HG03439 (cell line): ENCODE measurements around the gene GPX2.

Experiments
- ATAC-seq: cut with Tn5 transposase; IDR thresholded peaks from one replicate; pipeline ENCODE4 v1.9.1; 2021; ENCODE audit warnings: mild to moderate bottlenecking, moderate library complexity; ENCODE audit not compliant: unreplicated experiment

Gene GPX2

DNA sequence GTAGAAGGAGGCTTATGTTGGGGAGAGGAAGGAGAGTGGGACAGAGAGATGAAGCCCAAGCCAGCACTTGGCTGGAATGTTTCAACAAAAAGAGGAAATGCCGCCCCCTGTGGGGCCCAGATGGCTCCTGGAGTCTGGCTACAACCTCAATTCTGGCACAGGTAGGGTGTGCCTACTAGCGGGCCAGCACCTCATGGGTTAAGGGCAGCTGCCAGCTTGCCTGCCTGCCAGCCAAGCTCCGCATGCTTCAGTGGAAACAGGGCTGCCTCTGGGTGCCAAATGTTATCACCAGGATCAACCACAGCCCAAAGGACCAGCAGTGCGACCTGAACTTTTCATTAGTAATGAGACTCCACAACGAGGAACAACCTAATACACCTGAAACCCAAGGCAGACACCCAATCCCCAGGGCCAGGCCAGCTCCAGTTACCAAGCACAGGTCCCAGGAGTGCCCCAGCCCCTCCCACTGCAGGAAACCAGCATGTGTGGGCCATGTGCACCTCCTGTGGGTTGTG lies 18.3 kb upstream of the GPX2 start:
- no peak for ATAC-seq

GRCh38 chr14:64958743-64959142 lies 16.2 kb upstream of the GPX2 start:
- no peak for ATAC-seq

DNA sequence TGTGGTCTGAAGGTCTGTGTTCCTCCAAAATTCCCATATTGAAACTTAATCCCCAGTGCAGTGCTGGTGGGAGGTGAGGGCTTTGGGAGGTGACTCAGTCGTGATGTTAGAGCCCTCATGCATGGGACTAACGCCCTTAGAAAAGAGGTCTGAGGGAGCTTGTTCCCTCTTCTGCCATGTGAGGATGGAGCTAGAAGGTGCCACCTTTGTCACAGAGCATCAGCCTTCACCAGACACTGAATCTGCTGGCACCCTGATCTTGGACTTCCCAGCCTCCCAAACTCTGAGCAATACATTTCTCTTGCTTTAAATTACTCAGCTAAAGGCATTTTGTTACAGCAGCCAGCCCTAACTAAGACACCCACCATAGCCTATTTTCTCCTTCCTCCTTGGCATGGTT lies 15.7 kb upstream of the GPX2 start:
- ATAC-seq, result no peak

DNA sequence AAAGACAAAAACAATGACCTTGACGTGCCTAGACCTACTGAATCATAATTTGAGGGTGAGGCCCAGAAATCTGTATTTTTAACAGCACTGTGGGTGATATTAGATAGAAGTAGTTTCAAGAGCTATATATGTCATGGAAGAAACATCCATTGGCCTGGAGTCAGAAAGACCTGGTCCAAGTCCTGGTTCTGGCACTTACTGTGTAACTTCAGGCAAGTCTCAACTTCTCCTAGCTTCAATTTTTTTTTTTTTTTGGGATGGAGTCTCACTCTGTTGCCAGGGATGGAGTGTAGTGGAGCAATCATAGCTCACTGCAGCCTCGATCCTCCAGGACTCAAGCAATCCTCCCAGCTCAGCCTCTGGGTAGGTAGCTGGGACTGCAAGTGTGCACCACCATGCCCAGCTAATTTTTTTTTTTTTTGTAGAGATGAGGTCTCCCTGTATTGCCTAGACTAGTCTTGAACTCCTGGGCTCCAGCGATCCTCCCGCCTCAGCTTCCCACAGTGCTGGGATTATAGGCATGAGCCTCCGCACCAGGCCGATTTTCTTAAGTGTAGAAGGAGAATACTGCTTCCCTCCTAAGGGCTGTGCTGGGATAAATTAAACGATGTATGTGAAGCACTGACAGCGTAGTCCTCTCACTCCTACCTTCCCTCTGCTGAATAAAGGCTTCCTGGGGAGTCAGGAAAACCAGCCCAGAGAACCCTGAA lies 14.3 kb upstream of the GPX2 start:
- no peak for ATAC-seq

DNA sequence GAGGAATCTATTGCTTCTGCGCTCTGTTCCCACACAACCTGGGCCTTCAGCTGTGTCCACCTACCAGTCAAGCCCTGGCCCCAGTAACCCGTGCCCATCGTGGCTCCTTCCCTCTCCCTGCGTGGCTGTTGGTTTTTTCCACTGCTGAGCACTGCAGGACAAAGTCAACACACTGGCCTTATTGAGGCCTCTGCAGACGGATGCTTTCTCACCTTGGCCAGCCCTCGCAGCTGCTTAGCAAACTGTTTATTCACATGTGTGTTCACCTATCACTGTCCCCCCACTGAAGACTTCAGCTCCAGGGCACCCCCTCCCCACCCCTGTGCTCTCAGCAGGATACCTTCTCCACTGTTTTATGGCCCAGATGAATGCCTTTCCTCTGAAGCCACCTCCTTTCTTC lies 12.8 kb upstream of the GPX2 start:
- no peak for ATAC-seq

DNA sequence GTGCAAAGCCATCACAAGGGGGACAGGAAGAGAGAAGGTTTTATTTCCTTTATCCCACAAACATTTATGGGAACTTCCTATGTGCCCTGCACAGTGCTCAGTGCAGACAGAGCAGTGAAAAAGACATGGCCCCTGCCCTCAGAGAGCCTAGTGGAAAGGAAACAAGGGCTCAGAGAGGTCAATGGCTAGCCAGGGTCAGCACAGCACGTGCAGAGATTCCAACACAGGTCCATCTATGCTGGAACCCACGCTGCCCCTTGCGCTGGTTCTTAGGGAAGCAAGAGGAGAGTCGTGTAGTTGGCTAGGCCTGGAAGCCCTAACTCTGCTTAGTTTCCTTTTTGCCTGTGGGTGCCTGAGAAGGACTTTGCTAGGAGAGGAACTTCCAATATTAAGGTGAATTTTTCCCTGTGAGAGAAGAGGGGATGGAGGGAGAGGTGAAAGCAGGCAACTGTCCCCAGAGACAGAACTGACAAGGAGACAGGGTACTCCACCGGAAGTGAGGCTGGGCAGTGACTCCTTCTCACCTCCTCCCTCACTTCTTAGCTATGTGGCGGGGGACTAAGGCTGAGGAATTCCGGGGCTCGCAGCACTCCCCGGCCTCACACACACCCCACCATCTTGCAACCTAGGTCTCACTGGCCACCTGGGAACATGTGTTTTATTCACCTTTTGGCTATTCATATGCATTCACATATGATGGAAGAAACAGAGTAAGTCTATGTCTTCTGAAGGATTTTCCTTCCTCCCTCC lies 12.1 kb upstream of the GPX2 start:
- ATAC-seq, result no peak

GRCh38 chr14:64953661-64954060 lies 11.1 kb upstream of the GPX2 start:
- ATAC-seq, result no peak

GRCh38 chr14:64953310-64953654 lies 10.7 kb upstream of the GPX2 start:
- ATAC-seq, result no peak

- peak; percentile 52 for ATAC-seq
Measured at GRCh38 chr14:64952598-64953309, 10.2 kb upstream of the GPX2 start.

DNA sequence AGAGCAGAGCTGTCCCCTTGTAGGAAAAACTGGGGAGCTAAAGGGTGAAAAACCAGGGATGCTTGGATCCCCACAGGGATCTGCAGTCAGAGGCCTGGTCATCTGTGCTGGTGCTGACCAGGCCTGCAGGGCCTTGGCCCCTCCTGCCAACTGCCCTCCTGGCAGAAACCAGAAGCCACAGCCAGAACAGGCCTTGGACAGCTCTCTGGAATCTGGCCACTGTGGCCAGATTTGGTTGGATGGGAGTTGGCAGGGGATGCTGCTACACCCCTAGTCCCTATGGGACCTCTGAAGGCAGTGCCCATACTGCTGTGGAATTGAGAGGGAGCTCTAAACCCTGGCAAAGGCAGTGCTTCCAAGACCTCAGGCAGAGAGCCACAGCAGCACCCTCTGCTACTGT lies 9.2 kb upstream of the GPX2 start:
- no peak for ATAC-seq

DNA sequence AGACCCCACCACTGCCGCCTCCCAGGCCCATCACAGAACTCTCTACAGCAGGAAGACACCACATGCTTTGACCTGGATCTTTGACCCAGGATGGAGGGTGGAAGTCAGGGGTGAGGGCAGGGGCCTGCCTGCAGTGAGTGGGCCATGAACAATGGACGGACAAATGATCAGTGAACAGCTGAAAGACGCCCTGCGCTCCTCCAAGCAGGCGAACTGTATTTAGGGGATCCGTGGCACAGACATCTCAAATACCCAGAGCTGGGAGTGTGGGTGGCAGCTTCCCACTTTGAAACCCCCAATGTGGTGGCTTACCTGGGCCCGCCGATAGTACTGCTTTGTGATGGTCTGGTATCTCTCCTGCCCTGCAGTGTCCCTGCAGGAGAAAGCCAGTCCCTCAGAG lies 8.7 kb upstream of the GPX2 start:
- no peak for ATAC-seq

DNA sequence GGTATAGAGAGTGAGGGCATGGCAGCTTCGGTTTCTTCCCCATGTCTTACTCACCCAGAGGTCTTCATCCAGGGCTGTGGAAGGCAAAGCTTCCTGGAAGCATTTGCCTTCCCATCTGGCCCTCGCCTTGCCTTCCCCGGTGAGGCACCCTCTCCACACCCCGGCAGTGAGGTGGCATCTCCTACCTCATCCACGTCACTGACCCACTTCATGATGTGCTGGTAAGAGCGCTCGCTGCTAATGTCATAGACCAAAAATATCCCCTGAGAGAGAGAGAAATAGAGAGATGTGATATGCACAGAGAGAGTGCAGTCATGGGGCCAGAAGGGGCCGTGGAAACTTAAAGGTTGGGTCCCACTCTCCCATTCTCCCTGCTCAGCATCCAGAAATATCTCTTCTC lies 8.3 kb upstream of the GPX2 start:
- no peak for ATAC-seq

GRCh38 chr14:64948612-64949210 lies 6.2 kb upstream of the GPX2 start:
- no peak for ATAC-seq

- ATAC-seq, result no peak
Measured at GRCh38 chr14:64947710-64948611, 5.4 kb upstream of the GPX2 start.

DNA sequence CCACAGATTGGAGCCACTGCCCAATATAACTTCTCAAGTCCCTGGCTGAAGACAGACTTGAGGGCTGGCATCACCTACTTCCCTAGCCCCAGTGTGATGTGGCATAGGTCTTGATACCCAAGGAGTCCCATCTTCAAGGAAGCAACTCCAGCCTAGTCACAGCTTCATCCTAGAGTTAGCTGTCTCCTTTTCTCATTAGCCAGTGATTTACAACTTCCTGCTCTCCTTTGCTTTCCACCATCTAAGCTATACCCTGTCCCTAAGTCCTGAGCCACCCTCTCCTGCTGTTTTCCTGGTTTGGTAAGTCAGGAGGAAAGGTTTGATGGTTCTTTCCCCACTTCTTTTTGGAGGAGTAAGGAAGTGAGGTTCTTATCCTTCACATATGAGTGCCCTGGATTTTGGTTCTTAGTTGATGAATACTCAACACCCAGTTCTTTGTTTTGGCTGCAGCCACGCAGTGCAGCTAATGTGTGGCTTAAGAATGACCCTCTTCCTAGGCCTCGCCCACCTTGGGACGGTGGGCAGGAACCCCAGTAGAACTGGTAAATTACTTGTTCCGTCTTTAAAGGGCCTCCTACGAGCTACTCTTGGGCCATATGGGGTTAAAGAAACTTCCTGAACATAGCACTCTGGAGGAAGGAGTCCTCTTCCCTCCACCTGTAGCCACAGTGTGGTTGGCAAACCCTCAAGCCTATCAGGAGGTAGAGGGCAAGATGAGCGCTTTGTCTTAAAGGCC lies 3.9 kb upstream of the GPX2 start:
- ATAC-seq, result no peak

GRCh38 chr14:64945431-64946178 lies 3.1 kb upstream of the GPX2 start:
- no peak for ATAC-seq

DNA sequence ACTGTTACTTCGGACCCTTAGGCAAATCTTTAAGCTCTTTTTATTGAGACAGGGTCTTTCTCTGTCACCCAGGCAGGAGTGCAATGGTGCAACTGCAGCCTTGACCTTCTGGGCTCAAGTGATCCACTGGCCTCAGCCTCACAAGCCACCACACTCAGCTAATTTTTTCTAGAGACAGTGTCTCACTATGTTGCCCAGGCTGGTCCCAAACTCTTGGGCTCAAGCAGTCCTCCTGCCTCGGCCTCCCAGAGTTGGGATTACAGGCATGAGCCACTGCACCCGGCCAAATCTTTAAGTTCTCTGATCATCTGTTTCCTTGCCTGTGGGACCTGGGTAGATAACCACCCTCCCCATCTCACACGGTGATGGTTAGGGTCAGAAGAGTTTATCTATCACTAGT lies 2.3 kb upstream of the GPX2 start:
- no peak for ATAC-seq

DNA sequence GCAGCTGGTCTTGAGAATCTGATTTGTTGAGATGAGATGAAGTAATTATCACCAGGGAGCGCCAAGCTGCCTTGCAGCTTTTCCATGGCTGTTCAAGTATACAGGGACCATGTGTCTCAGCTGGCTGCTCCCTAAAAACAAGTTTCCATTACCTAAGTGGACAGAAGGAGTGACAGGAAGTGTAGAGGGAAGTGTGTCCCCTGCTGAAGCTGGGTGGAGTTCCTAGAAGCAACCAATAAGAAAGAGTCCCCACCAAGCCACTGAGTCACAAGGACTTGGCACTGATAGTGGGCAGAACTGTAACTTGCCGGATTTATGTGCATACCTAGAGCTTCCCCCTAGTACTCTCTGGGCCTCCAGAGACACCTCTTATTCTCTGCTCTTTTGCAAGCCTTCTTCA lies 1.5 kb upstream of the GPX2 start:
- ATAC-seq, result no peak

GRCh38 chr14:64943556-64943955 lies 1.0 kb upstream of the GPX2 start:
- ATAC-seq, result no peak
